ENCODE data around the gene PRPF19. TPM values are rescaled to one million over a fixed set of nuclear protein-coding genes. Genes with fewer than 3 reads are reported as not detected.

The PRPF19 gene
- total RNA-seq, 4 donors from 2014 or later, result 35.7 to 63.0 (median 57.1) TPM

DNA sequence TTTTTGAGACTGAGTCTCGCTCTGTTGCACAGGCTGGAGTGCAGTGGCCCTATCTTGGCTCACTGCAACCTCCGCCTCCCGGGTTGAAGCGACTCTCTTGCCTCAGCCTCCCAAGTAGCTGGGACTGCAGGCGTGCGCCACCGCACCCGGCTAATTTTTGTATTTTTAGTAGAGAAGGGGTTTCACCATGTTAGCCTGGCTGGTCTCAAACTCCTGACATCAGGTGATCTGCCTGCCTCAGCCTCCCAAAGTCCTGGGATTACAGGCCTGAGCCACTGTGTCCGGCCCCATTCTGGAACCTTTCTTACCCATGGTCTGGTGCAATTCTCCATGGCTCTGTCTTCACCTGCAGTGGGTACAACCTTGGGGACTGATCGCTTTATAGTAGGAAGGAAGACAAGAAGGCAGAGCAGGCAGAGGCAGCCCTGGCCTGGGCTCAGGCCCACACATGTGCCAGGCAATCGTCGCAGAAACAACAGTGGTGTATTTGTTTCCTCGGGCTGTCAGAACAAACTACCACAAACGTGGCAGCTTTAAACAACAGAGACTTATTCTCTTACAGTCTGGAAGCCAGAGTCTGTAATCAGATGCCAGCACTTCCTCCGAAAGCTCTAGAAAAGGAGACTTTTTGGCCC is 46.7 kb downstream of the PRPF19 start:
- Histone ChIP-seq H3K36me3 (no peaks in the 10 kb centered on the region), H3K4me1 (no peaks in the 10 kb centered on the region), H3K4me3 (no peak overlapping the region), H3K27ac (replicated peaks in 1 of 4) (no peak overlapping the region), H3K9me3 (no peaks in the 10 kb centered on the region), H3K27me3 (peaks cover 0 to 4% (median 0%) of the 10 kb centered on the region in 4 donors)
- no peak for DNase-seq (ENCODE audit: extremely low spot score)
- intact Hi-C loops (cut with DNase I), result no loop called here
- no peak for TF ChIP-seq POLR2A (IDR thresholded peaks at IDR 0.05; ENCODE audit: low read depth)
- no peak for TF ChIP-seq EP300 (IDR thresholded peaks at IDR 0.05)
- TF ChIP-seq POLR2AphosphoS5 (IDR thresholded peaks at IDR 0.05), result no peak
- TF ChIP-seq, protein P1, sequence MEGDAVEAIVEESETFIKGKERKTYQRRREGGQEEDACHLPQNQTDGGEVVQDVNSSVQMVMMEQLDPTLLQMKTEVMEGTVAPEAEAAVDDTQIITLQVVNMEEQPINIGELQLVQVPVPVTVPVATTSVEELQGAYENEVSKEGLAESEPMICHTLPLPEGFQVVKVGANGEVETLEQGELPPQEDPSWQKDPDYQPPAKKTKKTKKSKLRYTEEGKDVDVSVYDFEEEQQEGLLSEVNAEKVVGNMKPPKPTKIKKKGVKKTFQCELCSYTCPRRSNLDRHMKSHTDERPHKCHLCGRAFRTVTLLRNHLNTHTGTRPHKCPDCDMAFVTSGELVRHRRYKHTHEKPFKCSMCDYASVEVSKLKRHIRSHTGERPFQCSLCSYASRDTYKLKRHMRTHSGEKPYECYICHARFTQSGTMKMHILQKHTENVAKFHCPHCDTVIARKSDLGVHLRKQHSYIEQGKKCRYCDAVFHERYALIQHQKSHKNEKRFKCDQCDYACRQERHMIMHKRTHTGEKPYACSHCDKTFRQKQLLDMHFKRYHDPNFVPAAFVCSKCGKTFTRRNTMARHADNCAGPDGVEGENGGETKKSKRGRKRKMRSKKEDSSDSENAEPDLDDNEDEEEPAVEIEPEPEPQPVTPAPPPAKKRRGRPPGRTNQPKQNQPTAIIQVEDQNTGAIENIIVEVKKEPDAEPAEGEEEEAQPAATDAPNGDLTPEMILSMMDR (IDR thresholded peaks at IDR 0.05), result no peak
- 76% methylated on average over 12 of the region's 15 CpGs for WGBS

DNA sequence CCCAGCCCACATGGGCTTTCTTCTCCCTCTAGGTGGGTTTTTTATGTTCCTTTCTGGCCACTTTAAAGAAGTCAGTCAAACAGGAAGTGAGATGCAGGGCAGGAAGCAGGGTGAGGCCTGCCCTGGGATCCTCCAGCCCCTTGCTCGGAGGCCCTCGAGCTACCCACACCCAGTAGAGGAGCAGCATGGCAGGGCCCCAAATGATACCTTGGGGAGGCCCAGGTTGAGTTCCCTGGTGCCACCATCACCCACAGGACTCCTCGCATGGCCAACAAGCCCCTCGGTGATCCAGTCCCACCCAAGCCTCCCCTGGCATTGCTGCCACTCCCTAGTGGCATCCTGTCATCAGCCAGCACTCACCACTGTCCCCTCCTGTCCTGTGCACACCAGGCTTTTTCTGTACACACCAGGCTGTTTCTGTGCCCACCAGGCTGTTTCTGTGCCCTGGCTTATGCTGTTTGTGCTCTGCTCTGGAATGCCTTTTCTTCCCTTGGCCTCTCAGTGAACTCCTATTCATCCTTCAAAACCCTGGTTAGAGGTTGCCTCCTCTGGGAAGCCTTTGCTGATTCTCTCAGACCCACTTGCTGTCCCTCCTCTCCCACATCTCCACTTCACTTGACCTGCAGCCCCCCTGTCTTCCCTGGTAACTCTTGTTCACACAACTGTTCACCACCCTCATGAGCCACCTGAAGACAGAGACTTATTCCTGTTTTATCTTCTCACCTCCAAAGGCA is 47.5 kb downstream of the PRPF19 start:
- Histone ChIP-seq H3K4me3 (no peak overlapping the region), H3K9me3 (no peaks in the 10 kb centered on the region), H3K27me3 (peaks cover 0 to 12% (median 0%) of the 10 kb centered on the region in 4 donors), H3K4me1 (no peaks in the 10 kb centered on the region), H3K36me3 (no peaks in the 10 kb centered on the region), H3K27ac (replicated peaks in 1 of 4) (no peak overlapping the region)
- intact Hi-C loops (cut with DNase I), result no loop called here
- WGBS, result 93% methylated on average over 2 of the region's 4 CpGs
- DNase-seq (ENCODE audit: extremely low spot score), result no peak
- TF ChIP-seq EP300 (IDR thresholded peaks at IDR 0.05), result no peak
- no peak for TF ChIP-seq POLR2A (IDR thresholded peaks at IDR 0.05; ENCODE audit: low read depth)
- TF ChIP-seq, protein P1 (IDR thresholded peaks at IDR 0.05), result no peak
- TF ChIP-seq POLR2AphosphoS5 (IDR thresholded peaks at IDR 0.05), result no peak

DNA sequence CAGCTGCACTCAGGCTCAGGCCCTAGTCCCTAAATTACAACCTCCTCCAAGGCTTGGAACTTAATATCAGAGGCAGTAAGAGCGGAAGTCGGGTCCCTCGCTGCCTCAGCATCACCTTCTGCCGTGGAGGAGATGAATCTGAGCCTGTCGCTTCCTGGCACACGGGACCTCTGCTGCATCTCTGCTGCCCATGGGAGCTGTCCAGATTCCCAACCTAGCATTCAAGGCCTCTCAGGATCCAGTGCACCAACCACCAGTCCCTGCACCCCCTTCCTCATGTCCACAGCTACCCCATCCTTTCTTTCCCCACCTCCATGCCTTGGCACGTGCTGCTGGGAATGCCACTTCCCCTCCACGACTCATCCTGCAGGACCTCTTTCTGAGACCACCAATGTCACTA is 48.1 kb downstream of the PRPF19 start:
- WGBS, result 82% methylated on average over 8 of the region's 8 CpGs
- no peak overlapping the region for H3K27ac ChIP-seq (replicated peaks in 1 of 4)
- no peak for TF ChIP-seq POLR2AphosphoS5 (IDR thresholded peaks at IDR 0.05)
- TF ChIP-seq POLR2A (IDR thresholded peaks at IDR 0.05; ENCODE audit: low read depth), result no peak
- TF ChIP-seq, protein P1 (IDR thresholded peaks at IDR 0.05), result no peak
- TF ChIP-seq EP300 (IDR thresholded peaks at IDR 0.05), result no peak
- H3K36me3 ChIP-seq, result peaks cover 0 to under 1% (median 0%) of the 10 kb centered on the region in 4 donors
- intact Hi-C loops (cut with DNase I), result no loop called here
- no peaks in the 10 kb centered on the region for H3K4me1 ChIP-seq
- no peak for DNase-seq (ENCODE audit: extremely low spot score)
- H3K9me3 ChIP-seq, result no peaks in the 10 kb centered on the region
- no peak overlapping the region for H3K4me3 ChIP-seq
- peaks cover 0 to 17% (median 0%) of the 10 kb centered on the region in 4 donors for H3K27me3 ChIP-seq

DNA sequence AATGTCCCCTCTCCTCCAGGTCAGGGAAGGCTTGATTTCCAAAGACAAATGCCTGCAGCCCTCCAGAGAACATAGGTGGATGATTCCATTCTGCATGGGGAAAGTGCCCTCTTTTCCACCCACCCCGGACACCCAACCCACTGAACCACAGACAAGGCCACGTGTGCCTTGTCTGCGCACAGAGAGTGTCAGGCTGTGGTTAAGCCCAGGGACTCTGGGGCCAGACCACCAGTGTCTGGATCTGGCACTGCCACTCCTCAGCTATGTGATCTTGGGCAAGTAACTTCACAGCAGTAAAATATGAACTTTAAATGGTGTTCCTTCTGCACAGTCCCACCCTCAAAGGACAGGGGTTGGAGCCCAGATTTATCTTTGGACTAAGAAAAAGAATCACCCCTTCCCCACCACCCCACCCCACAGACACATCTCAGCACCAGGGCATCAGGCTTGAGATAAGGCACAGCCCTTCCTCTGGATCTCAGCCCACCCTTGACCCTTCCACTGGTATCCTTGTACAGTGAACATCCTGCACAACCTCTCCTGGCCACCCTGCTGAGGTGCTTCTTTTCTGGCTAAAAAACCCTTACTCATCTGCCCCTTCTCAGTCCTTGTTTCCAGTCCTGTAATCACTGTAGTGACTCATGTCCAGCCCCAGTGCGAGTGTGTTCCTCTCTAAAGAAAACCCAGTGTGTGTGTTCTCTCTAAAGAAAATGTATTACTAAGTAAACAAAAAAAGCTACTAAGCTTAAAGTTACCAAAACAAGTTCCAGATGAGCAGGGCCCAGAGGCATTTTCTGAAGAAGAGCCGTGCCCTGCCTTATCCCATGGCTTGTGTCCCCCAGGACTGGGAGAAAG is 48.8 kb downstream of the PRPF19 start:
- TF ChIP-seq POLR2A (IDR thresholded peaks at IDR 0.05; ENCODE audit: low read depth) (no peak), EP300 (IDR thresholded peaks at IDR 0.05) (no peak), POLR2AphosphoS5 (IDR thresholded peaks at IDR 0.05) (no peak)
- TF ChIP-seq, protein P1 (IDR thresholded peaks at IDR 0.05), result no peak
- peaks cover 0 to 3% (median under 1%) of the 10 kb centered on the region in 4 donors for H3K4me1 ChIP-seq
- intact Hi-C loops (cut with DNase I), result no loop called here
- H3K27ac ChIP-seq (replicated peaks in 1 of 4), result no peak overlapping the region
- H3K4me3 ChIP-seq, result no peak overlapping the region
- H3K36me3 ChIP-seq, result peaks cover 0 to 6% (median 3%) of the 10 kb centered on the region in 4 donors
- H3K9me3 ChIP-seq, result no peaks in the 10 kb centered on the region
- no peak for DNase-seq (ENCODE audit: extremely low spot score)
- WGBS, result 78% methylated on average over 5 of the region's 5 CpGs
- H3K27me3 ChIP-seq, result peaks cover 0 to 24% (median 0%) of the 10 kb centered on the region in 4 donors

All from esophagus muscularis mucosa (tissue), 4 donors.